Neural crest cell (in vitro differentiated cells): Measurements from ENCODE around the gene ACBD6. TPM values are rescaled to one million over a fixed set of nuclear protein-coding genes. Genes with fewer than 3 reads are reported as not detected.

Source experiments
- DNase-seq: peaks from one replicate; pipeline ENCODE4 v3.0.0; 2021; ENCODE audit warnings: low read depth, mixed read lengths, low spot score
- H3K27ac Mint-ChIP-seq: one replicate; pipeline ENCODE4 v1.8.0; 2021; ENCODE audit warnings: mild to moderate bottlenecking, mixed read lengths; ENCODE audit not compliant: unreplicated experiment
- H3K27me3 Mint-ChIP-seq: 2 replicates; pipeline ENCODE4 v1.8.0; 2021; ENCODE audit warnings: low read depth, mild to moderate bottlenecking, mixed read lengths
- H3K36me3 Mint-ChIP-seq: 2 replicates; pipeline ENCODE4 v1.8.0; 2021; ENCODE audit warnings: low read depth, mild to moderate bottlenecking, mixed read lengths
- H3K4me1 Mint-ChIP-seq: 2 replicates; pipeline ENCODE4 v1.8.0; 2021; ENCODE audit warnings: mixed read lengths
- H3K4me3 Mint-ChIP-seq: one replicate; pipeline ENCODE4 v1.8.0; 2021; ENCODE audit warnings: mild to moderate bottlenecking, mixed read lengths
- H3K9me3 Mint-ChIP-seq: 2 replicates; pipeline ENCODE4 v1.8.0; 2021; ENCODE audit warnings: mixed read lengths
- CTCF ChIP-seq: fragments of 200-600 bp; sonication (generic); conservative IDR thresholded peaks from 2 replicates; pipeline ENCODE4 v1.5.0; 2021; ENCODE audit warnings: antibody characterized with exemption, mild to moderate bottlenecking
- total RNA-seq: library from RNA; stranded (reverse); gene quantifications from 2 replicates; pipeline ENCODE4 v1.2.1, GENCODE V29; 2021

The ACBD6 gene
- total RNA-seq, 1 donor from 2014 or later: 59.1 TPM

DNA sequence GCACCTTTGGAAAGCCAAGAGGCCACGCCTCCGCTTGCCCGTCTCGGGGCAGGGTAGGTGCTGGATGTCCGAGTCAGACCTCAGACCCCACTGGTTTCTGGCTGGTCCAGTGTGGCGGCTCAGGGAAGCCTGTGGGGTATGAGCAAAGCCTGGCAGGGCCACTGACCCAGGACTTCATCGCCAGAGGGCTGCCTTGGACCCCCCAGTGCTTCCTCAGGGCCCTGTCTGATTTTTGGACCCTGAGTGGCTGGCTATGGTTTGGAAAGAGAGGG is 251.9 kb downstream of the ACBD6 start:
- peaks cover 5% of the 10 kb centered on the region for H3K4me1 Mint-ChIP-seq
- no peak overlapping the region for H3K27ac Mint-ChIP-seq
- H3K9me3 Mint-ChIP-seq: no peaks in the 10 kb centered on the region
- no peak overlapping the region for H3K4me3 Mint-ChIP-seq
- H3K27me3 Mint-ChIP-seq: peaks cover 28% of the 10 kb centered on the region
- no peaks in the 10 kb centered on the region for H3K36me3 Mint-ChIP-seq
- no peak for TF ChIP-seq CTCF
- no peak for DNase-seq

GRCh38 chr1:180249725-180250498 is 252.5 kb downstream of the ACBD6 start:
- Mint-ChIP-seq H3K27ac (peak overlapping the region; percentile 72), H3K9me3 (no peaks in the 10 kb centered on the region), H3K27me3 (peaks cover 33% of the 10 kb centered on the region), H3K4me1 (peaks cover 5% of the 10 kb centered on the region), H3K36me3 (no peaks in the 10 kb centered on the region), H3K4me3 (no peak overlapping the region)
- DNase-seq: no peak
- TF ChIP-seq CTCF: no peak

- Mint-ChIP-seq H3K27ac (no peak overlapping the region), H3K4me3 (no peak overlapping the region), H3K27me3 (peaks cover 39% of the 10 kb centered on the region), H3K4me1 (peaks cover 5% of the 10 kb centered on the region), H3K9me3 (no peaks in the 10 kb centered on the region), H3K36me3 (no peaks in the 10 kb centered on the region)
- no peak for TF ChIP-seq CTCF
- DNase-seq: no peak
These were observed 253.4 kb downstream of the ACBD6 start for GRCh38 chr1:180248731-180249681.

- no peaks in the 10 kb centered on the region for H3K9me3 Mint-ChIP-seq
- H3K4me3 Mint-ChIP-seq: no peak overlapping the region
- H3K27me3 Mint-ChIP-seq: peaks cover 46% of the 10 kb centered on the region
- no peak for DNase-seq
- no peak overlapping the region for H3K27ac Mint-ChIP-seq
- no peaks in the 10 kb centered on the region for H3K36me3 Mint-ChIP-seq
- TF ChIP-seq CTCF: no peak
- H3K4me1 Mint-ChIP-seq: peaks cover 5% of the 10 kb centered on the region
These were observed 254.2 kb downstream of the ACBD6 start for GRCh38 chr1:180248176-180248575.

GRCh38 chr1:180247580-180247979 is 254.8 kb downstream of the ACBD6 start:
- no peaks in the 10 kb centered on the region for H3K36me3 Mint-ChIP-seq
- H3K4me3 Mint-ChIP-seq: no peak overlapping the region
- H3K9me3 Mint-ChIP-seq: no peaks in the 10 kb centered on the region
- H3K27ac Mint-ChIP-seq: no peak overlapping the region
- no peak for TF ChIP-seq CTCF
- H3K4me1 Mint-ChIP-seq: peaks cover 5% of the 10 kb centered on the region
- no peak for DNase-seq
- peaks cover 49% of the 10 kb centered on the region for H3K27me3 Mint-ChIP-seq
